ENCODE data around the gene OSGIN1. TPM values are rescaled to one million over a fixed set of nuclear protein-coding genes. Genes with fewer than 3 reads are reported as not detected.

The OSGIN1 gene
- total and polyA plus RNA-seq, 2 donors from 2014 or later: 6.3 to 14.5 TPM

DNA sequence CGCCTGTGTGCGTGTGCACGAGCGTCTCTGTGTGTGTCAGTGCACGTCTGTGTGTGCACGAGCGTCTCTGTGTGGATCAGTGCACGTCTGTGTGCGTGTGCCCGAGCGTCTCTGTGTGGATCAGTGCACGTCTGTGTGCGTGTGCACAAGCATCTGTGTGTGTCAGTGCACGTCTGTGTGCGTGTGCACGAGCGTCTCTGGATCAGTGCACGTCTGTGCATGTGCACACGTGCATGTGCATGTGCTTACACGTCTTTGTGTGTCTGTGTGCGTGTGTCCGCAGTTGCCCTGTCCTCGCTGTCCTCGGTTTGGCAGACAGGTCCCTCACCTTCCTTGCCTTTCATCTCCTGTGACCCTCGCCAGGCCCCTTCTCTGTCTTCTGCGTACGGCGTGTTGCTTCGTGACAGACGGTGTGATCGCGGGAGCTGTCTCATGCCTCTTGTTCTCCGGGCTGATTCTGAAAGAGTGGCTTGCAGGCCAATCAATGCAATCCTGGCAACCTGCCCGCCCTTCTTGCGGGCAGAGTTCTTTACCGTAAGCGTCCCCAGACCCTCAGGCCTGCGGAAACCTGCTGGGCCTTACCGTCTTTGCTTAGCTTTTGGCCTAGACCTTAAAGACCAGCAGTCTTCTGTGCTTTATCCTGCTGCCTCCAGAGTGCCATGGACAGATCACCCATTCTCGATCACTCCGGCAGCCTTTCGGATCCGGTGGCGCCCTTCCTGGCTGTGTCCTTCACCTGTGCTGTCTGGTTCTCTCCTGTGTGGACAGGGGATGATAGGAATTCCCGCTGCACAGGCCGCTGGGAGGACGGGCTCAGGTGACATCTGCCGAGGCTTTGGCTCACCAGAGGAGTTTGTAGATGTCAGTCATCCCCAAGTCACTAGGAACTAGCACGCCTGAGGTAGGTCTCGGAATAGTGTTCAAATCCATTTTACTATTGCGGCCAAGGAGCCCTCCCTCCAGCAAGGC lies 35.6 kb upstream of the OSGIN1 start:
- intact Hi-C loops (cut with DNase I): no loop called here
- H3K4me3 ChIP-seq (ENCODE audit: low read length in 3 of 3): no peak overlapping the region
- H3K27ac ChIP-seq (ENCODE audit: low read depth in 2 of 2, low read length in 2 of 2): no peak overlapping the region
- FAIRE-seq (no peak), DNase-seq (no peak)
- H3K4me1 ChIP-seq (ENCODE audit: control insufficient read depth in 2 of 3, insufficient read depth in 2 of 3, low read depth in 1 of 3, low read length in 3 of 3): no peaks in the 10 kb centered on the region
- H3K9ac ChIP-seq (ENCODE audit: low read length in 3 of 3): no peak overlapping the region
- peaks cover 20 to 52% (median 49%) of the 10 kb centered on the region in 3 donors for H3K36me3 ChIP-seq (ENCODE audit: control insufficient read depth in 2 of 3, insufficient read depth in 3 of 3, low read length in 3 of 3)
- TF ChIP-seq, protein P1, sequence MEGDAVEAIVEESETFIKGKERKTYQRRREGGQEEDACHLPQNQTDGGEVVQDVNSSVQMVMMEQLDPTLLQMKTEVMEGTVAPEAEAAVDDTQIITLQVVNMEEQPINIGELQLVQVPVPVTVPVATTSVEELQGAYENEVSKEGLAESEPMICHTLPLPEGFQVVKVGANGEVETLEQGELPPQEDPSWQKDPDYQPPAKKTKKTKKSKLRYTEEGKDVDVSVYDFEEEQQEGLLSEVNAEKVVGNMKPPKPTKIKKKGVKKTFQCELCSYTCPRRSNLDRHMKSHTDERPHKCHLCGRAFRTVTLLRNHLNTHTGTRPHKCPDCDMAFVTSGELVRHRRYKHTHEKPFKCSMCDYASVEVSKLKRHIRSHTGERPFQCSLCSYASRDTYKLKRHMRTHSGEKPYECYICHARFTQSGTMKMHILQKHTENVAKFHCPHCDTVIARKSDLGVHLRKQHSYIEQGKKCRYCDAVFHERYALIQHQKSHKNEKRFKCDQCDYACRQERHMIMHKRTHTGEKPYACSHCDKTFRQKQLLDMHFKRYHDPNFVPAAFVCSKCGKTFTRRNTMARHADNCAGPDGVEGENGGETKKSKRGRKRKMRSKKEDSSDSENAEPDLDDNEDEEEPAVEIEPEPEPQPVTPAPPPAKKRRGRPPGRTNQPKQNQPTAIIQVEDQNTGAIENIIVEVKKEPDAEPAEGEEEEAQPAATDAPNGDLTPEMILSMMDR (IDR thresholded peaks at IDR 0.05; ENCODE audit: borderline replicate concordance, extremely low read depth, insufficient read depth): no peak
- peaks cover 0 to 1% (median 0%) of the 10 kb centered on the region in 3 donors for H3K9me3 ChIP-seq (ENCODE audit: control insufficient read depth in 2 of 3, insufficient read depth in 1 of 3, low read length in 3 of 3)
- no peaks in the 10 kb centered on the region for H3K27me3 ChIP-seq (ENCODE audit: control insufficient read depth, insufficient read depth, low read length)

DNA sequence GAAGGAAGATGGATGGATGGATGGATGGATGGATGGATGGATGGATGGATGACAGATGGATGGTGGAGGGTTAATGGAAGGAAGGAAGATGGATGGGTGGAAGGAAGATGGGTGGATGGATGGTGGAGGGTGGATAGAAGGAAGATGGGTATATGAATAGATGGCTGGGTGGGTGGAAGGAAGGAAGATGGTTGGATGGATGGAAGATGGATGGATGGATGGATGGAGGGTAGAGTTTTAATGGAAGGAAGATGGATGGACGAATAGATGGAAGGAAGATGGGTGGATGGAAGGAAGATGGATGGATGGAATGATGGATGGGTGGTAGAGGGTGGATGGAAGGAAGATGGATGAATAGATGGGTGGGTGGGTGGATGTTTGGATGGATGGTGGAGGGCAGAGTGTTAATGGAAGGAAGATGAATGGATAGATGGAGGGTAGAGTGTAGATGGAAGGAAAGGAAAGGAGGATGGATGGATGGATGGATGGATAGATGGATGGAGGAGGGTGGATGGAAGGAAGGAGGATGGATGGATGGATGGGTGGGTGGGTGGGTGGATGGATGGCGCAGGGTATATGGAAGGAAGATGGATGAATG lies 32.0 kb upstream of the OSGIN1 start:
- TF ChIP-seq, protein P1 (IDR thresholded peaks at IDR 0.05; ENCODE audit: borderline replicate concordance, extremely low read depth, insufficient read depth): no peak
- no peak overlapping the region for H3K4me3 ChIP-seq (ENCODE audit: low read length in 3 of 3)
- H3K4me1 ChIP-seq (ENCODE audit: control insufficient read depth in 2 of 3, insufficient read depth in 2 of 3, low read depth in 1 of 3, low read length in 3 of 3): no peaks in the 10 kb centered on the region
- H3K27ac ChIP-seq (ENCODE audit: low read depth in 2 of 2, low read length in 2 of 2): no peak overlapping the region
- DNase-seq (no peak), FAIRE-seq (no peak)
- H3K9me3 ChIP-seq (ENCODE audit: control insufficient read depth in 2 of 3, insufficient read depth in 1 of 3, low read length in 3 of 3): peaks cover 0 to 1% (median 0%) of the 10 kb centered on the region in 3 donors
- intact Hi-C loops (cut with DNase I): no loop called here
- peaks cover 19 to 30% (median 29%) of the 10 kb centered on the region in 3 donors for H3K36me3 ChIP-seq (ENCODE audit: control insufficient read depth in 2 of 3, insufficient read depth in 3 of 3, low read length in 3 of 3)
- H3K9ac ChIP-seq (ENCODE audit: low read length in 3 of 3): no peak overlapping the region
- H3K27me3 ChIP-seq (ENCODE audit: control insufficient read depth, insufficient read depth, low read length): no peaks in the 10 kb centered on the region

DNA sequence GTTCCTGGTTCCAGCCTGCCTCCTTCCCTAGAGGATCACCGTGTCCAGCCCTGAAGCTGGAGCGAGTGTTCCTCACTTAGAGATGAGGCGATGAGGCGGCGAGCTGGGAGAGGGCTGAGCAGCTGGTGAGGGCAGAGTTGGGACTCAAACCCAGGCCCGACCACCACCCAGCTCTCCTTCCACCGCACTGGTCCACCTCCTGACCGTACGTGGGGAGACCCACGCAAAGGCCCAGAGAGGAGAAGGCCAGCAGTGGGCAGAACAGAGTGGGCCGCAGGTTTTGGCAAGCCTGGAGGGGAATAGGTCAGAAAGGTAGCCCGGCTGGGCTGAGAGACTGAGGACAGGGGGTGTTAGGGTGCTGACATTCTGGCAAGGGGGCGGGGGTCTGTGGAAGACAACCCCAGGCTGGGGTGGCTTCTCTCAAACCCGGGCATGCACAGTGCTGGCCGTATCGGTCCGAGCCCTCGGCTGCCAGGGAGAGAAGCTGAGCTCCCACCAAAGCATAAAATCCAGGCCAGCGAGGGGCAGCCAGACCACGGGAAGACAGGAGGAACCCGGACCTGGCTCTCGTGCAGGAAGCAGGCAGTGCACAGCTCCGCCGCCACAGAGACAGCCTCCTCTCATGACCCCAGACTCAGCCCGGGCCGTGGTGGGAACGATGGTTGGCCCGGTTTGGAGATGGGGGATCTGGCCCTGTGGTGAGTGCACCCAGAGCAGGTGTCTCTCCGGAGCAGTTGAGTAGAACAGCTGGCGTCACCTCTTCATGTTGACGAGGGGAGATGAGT lies 29.3 kb upstream of the OSGIN1 start:
- FAIRE-seq (no peak), DNase-seq (no peak)
- no peak overlapping the region for H3K27ac ChIP-seq (ENCODE audit: low read depth in 2 of 2, low read length in 2 of 2)
- no peak overlapping the region for H3K4me3 ChIP-seq (ENCODE audit: low read length in 3 of 3)
- TF ChIP-seq, protein P1 (IDR thresholded peaks at IDR 0.05; ENCODE audit: borderline replicate concordance, extremely low read depth, insufficient read depth): no peak
- peaks cover 11 to 17% (median 12%) of the 10 kb centered on the region in 3 donors for H3K36me3 ChIP-seq (ENCODE audit: control insufficient read depth in 2 of 3, insufficient read depth in 3 of 3, low read length in 3 of 3)
- intact Hi-C loops (cut with DNase I): no loop called here
- H3K9ac ChIP-seq (ENCODE audit: low read length in 3 of 3): no peak overlapping the region
- H3K4me1 ChIP-seq (ENCODE audit: control insufficient read depth in 2 of 3, insufficient read depth in 2 of 3, low read depth in 1 of 3, low read length in 3 of 3): peaks cover 0 to 2% (median 0%) of the 10 kb centered on the region in 3 donors
- H3K27me3 ChIP-seq (ENCODE audit: control insufficient read depth, insufficient read depth, low read length): no peaks in the 10 kb centered on the region
- no peaks in the 10 kb centered on the region for H3K9me3 ChIP-seq (ENCODE audit: control insufficient read depth in 2 of 3, insufficient read depth in 1 of 3, low read length in 3 of 3)

Measured in kidney (tissue), 14 donors.